GM19397 (cell line): ENCODE data around the gene SGPP2.
"Not testable (repeated sequence)": the region's sequence is repeated elsewhere in the genome, so short reads cannot be mapped to it uniquely, and the experiment has no call there.

Experiments used
- ATAC-seq: cut with Tn5 transposase; IDR thresholded peaks from one replicate; pipeline ENCODE4 v1.9.1; 2021; ENCODE audit warnings: mild to moderate bottlenecking, moderate library complexity; ENCODE audit not compliant: unreplicated experiment

The SGPP2 gene

GRCh38 chr2:222572264-222572721, 147.9 kb downstream of the SGPP2 start:
- ATAC-seq: no peak

- no peak for ATAC-seq
These were observed 148.4 kb downstream of the SGPP2 start for GRCh38 chr2:222572751-222573174.

- ATAC-seq: no peak
These were observed 151.3 kb downstream of the SGPP2 start for GRCh38 chr2:222575618-222576017.

- ATAC-seq: no peak
These were observed 152.1 kb downstream of the SGPP2 start for GRCh38 chr2:222576171-222577081.

- ATAC-seq: no peak
These were observed 153.0 kb downstream of the SGPP2 start for GRCh38 chr2:222577341-222577740.

- ATAC-seq: no peak
These were observed 158.6 kb downstream of the SGPP2 start for GRCh38 chr2:222582928-222583327.

GRCh38 chr2:222584589-222584988, 160.2 kb downstream of the SGPP2 start:
- ATAC-seq: not testable (repeated sequence)

GRCh38 chr2:222591661-222592060, 167.3 kb downstream of the SGPP2 start:
- no peak for ATAC-seq

- ATAC-seq: no peak
These were observed 167.8 kb downstream of the SGPP2 start for GRCh38 chr2:222592176-222592575.

GRCh38 chr2:222594679-222595078, 170.3 kb downstream of the SGPP2 start:
- no peak for ATAC-seq

- no peak for ATAC-seq
These were observed 171.2 kb downstream of the SGPP2 start for GRCh38 chr2:222595581-222595980.

GRCh38 chr2:222598611-222599010, 174.3 kb downstream of the SGPP2 start:
- ATAC-seq: no peak

GRCh38 chr2:222603501-222603900, 179.2 kb downstream of the SGPP2 start:
- ATAC-seq: no peak

- no peak for ATAC-seq
These were observed 180.6 kb downstream of the SGPP2 start for GRCh38 chr2:222604749-222605515.

- no peak for ATAC-seq
These were observed 182.0 kb downstream of the SGPP2 start for GRCh38 chr2:222606306-222606705.

- ATAC-seq: no peak
These were observed 183.7 kb downstream of the SGPP2 start for GRCh38 chr2:222608081-222608480.

- ATAC-seq: no peak
These were observed 185.0 kb downstream of the SGPP2 start for GRCh38 chr2:222609381-222609780.
